IMR-90 (cell line): Measurements from ENCODE around the gene FANCF. TPM values are rescaled to one million over a fixed set of nuclear protein-coding genes. Genes with fewer than 3 reads are reported as not detected.

Experiments
- ATAC-seq: fragments of 200-7000 bp; cut with Tn5 transposase; 2 replicates; pipeline ENCODE4 v1.9.1; 2020; ENCODE audit warnings: low read depth, mild to moderate bottlenecking, moderate library complexity
- BruUV-seq: library from RNA; stranded (reverse); fragments of 400-500 nt; replicated peaks from 2 replicates; lab custom pipeline; 2021; lab: Mats Ljungman, UMichigan
- CTCF ChIA-PET: fragments of 300-600 bp; formaldehyde crosslinking; extraction: SDS; loops from one replicate; lab custom pipeline; 2021; ENCODE audit warnings: antibody characterized with exemption; lab: Yijun Ruan, JAX
- POLR2A ChIA-PET: fragments of 300-600 bp; sonication (Branson Sonifier 250); formaldehyde crosslinking; loops from one replicate; lab custom pipeline; 2022; ENCODE audit warnings: antibody characterized with exemption; ENCODE audit not compliant: unreplicated experiment; lab: Charles Lee
- DNase-seq: peaks from one replicate; pipeline ENCODE4 v3.0.0; 2013
- H2AFZ ChIP-seq: replicated peaks from 2 replicates; pipeline ENCODE3; 2013; ENCODE audit warnings: low read length, mild to moderate bottlenecking; ENCODE audit not compliant: poor library complexity
- H2AK5ac ChIP-seq: 2 replicates; pipeline ENCODE4 v1.6.1; 2013; ENCODE audit warnings: low read depth, low read length, inconsistent platforms
- H2AK9ac ChIP-seq: replicated peaks from 2 replicates; pipeline ENCODE3; 2013; ENCODE audit warnings: mild to moderate bottlenecking, low read depth, low read length, moderate library complexity; ENCODE audit not compliant: poor library complexity
- H2BK120ac ChIP-seq: 2 replicates; pipeline ENCODE4 v1.6.1; 2013; ENCODE audit warnings: low read depth, low read length, inconsistent platforms
- H2BK15ac ChIP-seq: 3 replicates; pipeline ENCODE4 v1.6.1; 2013; ENCODE audit warnings: low read depth, low read length, inconsistent platforms
- H2BK20ac ChIP-seq: 2 replicates; pipeline ENCODE4 v1.6.1; 2013; ENCODE audit warnings: low read depth, mild to moderate bottlenecking, inconsistent platforms, low read length, moderate library complexity
- H2BK5ac ChIP-seq: 2 replicates; pipeline ENCODE4 v1.6.1; 2013; ENCODE audit warnings: mild to moderate bottlenecking, low read depth, low read length, inconsistent platforms; ENCODE audit not compliant: poor library complexity, severe bottlenecking
- H3K14ac ChIP-seq: replicated peaks from 2 replicates; pipeline ENCODE4 v1.6.1; 2013; ENCODE audit warnings: low read depth, low read length, inconsistent platforms
- H3K18ac ChIP-seq: 2 replicates; pipeline ENCODE4 v1.6.1; 2013; ENCODE audit warnings: low read depth, low read length, control low read depth
- H3K23ac ChIP-seq: 2 replicates; pipeline ENCODE4 v1.6.1; 2013; ENCODE audit warnings: low read depth, low read length, inconsistent platforms
- H3K27ac ChIP-seq: 2 replicates; pipeline ENCODE4 v1.5.1; 2013; ENCODE audit warnings: mild to moderate bottlenecking, control low read depth, low read length; ENCODE audit not compliant: insufficient read depth
- H3K27me3 ChIP-seq: 2 replicates; pipeline ENCODE4 v1.6.1; 2013; ENCODE audit warnings: low read length; ENCODE audit not compliant: control insufficient read depth, insufficient read depth
- H3K36me3 ChIP-seq: 2 replicates; pipeline ENCODE4 v1.6.1; 2013; ENCODE audit warnings: low read length, mixed read lengths; ENCODE audit not compliant: control insufficient read depth, insufficient read depth
- H3K4ac ChIP-seq: 2 replicates; pipeline ENCODE4 v1.6.1; 2013; ENCODE audit warnings: low read depth, low read length, inconsistent platforms
- H3K4me1 ChIP-seq: 2 replicates; pipeline ENCODE4 v1.6.1; 2013; ENCODE audit warnings: low read length, mixed read lengths; ENCODE audit not compliant: control insufficient read depth, insufficient read depth
- H3K4me2 ChIP-seq: 2 replicates; pipeline ENCODE4 v1.6.1; 2013; ENCODE audit warnings: low read depth, mild to moderate bottlenecking, control low read depth, low read length, moderate library complexity
- H3K4me3 ChIP-seq: 2 replicates; pipeline ENCODE4 v1.5.1; 2013; ENCODE audit warnings: low read depth, mild to moderate bottlenecking, control low read depth, low read length, moderate library complexity; ENCODE audit not compliant: insufficient read depth
- H3K56ac ChIP-seq: 2 replicates; pipeline ENCODE4 v1.6.1; 2013; ENCODE audit warnings: low read length, inconsistent platforms; ENCODE audit not compliant: insufficient read depth; ENCODE audit errors: extremely low read depth
- H3K79me1 ChIP-seq, 2 experiments: 2 replicates each; pipeline ENCODE4 v1.6.1; 2013; ENCODE audit warnings: low read length in 2 of 2, inconsistent platforms in 1 of 2, low read depth in 1 of 2
- H3K9ac ChIP-seq: 2 replicates; pipeline ENCODE4 v1.6.1; 2013; ENCODE audit warnings: low read depth, low read length, control low read depth
- H3K9me1 ChIP-seq: 2 replicates; pipeline ENCODE4 v1.6.1; 2013; ENCODE audit warnings: low read length, inconsistent platforms; ENCODE audit not compliant: insufficient read depth
- H3K9me3 ChIP-seq: 2 replicates; pipeline ENCODE4 v1.6.1; 2013; ENCODE audit warnings: low read length; ENCODE audit not compliant: control insufficient read depth, insufficient read depth
- H4K20me1 ChIP-seq: 2 replicates; pipeline ENCODE4 v1.6.1; 2013; ENCODE audit warnings: low read length, inconsistent platforms; ENCODE audit not compliant: insufficient read depth
- H4K5ac ChIP-seq: 2 replicates; pipeline ENCODE4 v1.6.1; 2013; ENCODE audit warnings: mild to moderate bottlenecking, low read depth, low read length, control low read depth
- H4K8ac ChIP-seq, 2 experiments: 2 replicates each; pipeline ENCODE4 v1.6.1; 2013; ENCODE audit warnings: low read depth in 2 of 2, low read length in 2 of 2, control low read depth in 1 of 2, inconsistent platforms in 1 of 2
- H4K91ac ChIP-seq: 2 replicates; pipeline ENCODE4 v1.6.1; 2013; ENCODE audit warnings: low read depth, low read length, inconsistent platforms; ENCODE audit not compliant: insufficient read depth
- BHLHE40 ChIP-seq: fragments of 150-350 bp; IDR thresholded peaks from 2 replicates; pipeline ENCODE4 v1.6.1; 2016; ENCODE audit warnings: mild to moderate bottlenecking, low read depth, low read length
- CEBPB ChIP-seq: IDR thresholded peaks from 2 replicates; pipeline ENCODE4 v1.6.1; 2012; ENCODE audit warnings: low read depth, low read length, improper control_type of control experiment
- CHD1 ChIP-seq: IDR thresholded peaks from 2 replicates; pipeline ENCODE4 v1.6.1; 2012; ENCODE audit warnings: low read depth, low read length, improper control_type of control experiment
- CTCF ChIP-seq: conservative IDR thresholded peaks from 2 replicates; pipeline ENCODE4 v1.5.1; 2012; ENCODE audit warnings: mild to moderate bottlenecking, low read depth, low read length, improper control_type of control experiment
- ELK1 ChIP-seq: fragments of 150-350 bp; IDR thresholded peaks from 2 replicates; pipeline ENCODE4 v1.6.1; 2016; ENCODE audit warnings: low read depth, mild to moderate bottlenecking, low read length, moderate library complexity, borderline replicate concordance
- FOS ChIP-seq: fragments of 150-350 bp; IDR thresholded peaks from 2 replicates; pipeline ENCODE4 v1.6.1; 2016; ENCODE audit warnings: low read depth, low read length
- MAFK ChIP-seq: IDR thresholded peaks from 2 replicates; pipeline ENCODE4 v1.6.1; 2012; ENCODE audit warnings: low read depth, low read length, improper control_type of control experiment
- MAZ ChIP-seq: IDR thresholded peaks from 2 replicates; pipeline ENCODE4 v1.6.1; 2012; ENCODE audit warnings: low read depth, mild to moderate bottlenecking, low read length, improper control_type of control experiment, moderate library complexity, borderline replicate concordance
- MXI1 ChIP-seq: IDR thresholded peaks from 2 replicates; pipeline ENCODE4 v1.6.1; 2012; ENCODE audit warnings: low read depth, mild to moderate bottlenecking, low read length, moderate library complexity, borderline replicate concordance
- NFE2L2 ChIP-seq: fragments of 150-350 bp; IDR thresholded peaks from 2 replicates; pipeline ENCODE4 v1.6.1; 2016; ENCODE audit warnings: low read depth, mild to moderate bottlenecking, low read length
- POLR2A ChIP-seq: IDR thresholded peaks from 2 replicates; pipeline ENCODE4 v1.6.1; 2012; ENCODE audit warnings: mild to moderate bottlenecking, low read depth, low read length
- RAD21 ChIP-seq: IDR thresholded peaks from 2 replicates; pipeline ENCODE4 v1.6.1; 2012; ENCODE audit warnings: low read length, improper control_type of control experiment
- RCOR1 ChIP-seq: IDR thresholded peaks from 2 replicates; pipeline ENCODE4 v1.6.1; 2012; ENCODE audit warnings: mild to moderate bottlenecking, low read length, improper control_type of control experiment; ENCODE audit not compliant: insufficient replicate concordance
- RFX5 ChIP-seq: IDR thresholded peaks from 2 replicates; pipeline ENCODE4 v1.8.0; 2012; ENCODE audit warnings: low read depth, mild to moderate bottlenecking, low read length, moderate library complexity
- SMC3 ChIP-seq: fragments of 150-350 bp; IDR thresholded peaks from 2 replicates; pipeline ENCODE4 v1.6.1; 2016; ENCODE audit warnings: low read depth, mild to moderate bottlenecking, antibody characterized with exemption, low read length, moderate library complexity
- USF2 ChIP-seq: fragments of 150-350 bp; IDR thresholded peaks from 2 replicates; pipeline ENCODE4 v1.6.1; 2017; ENCODE audit warnings: mild to moderate bottlenecking, antibody characterized with exemption, low read length, low read depth
- WGBS, 2 experiments: methylation state at CpG; one replicate each; pipeline versions ENCODE4 v1.1.5 to v1.1.7; 2013; ENCODE audit warnings: missing lambda C conversion rate in 2 of 2; ENCODE audit not compliant: insufficient read length in 1 of 2; ENCODE audit errors: extremely low coverage in 2 of 2; 5-methylcytosine and 5-hydroxymethylcytosine counted together
- dilution Hi-C: fragments of 300-500 bp; cut with HindIII; formaldehyde crosslinking; loops from one replicate; pipeline ENCODE4 v1.14.3; 2018; ENCODE audit warnings: low sequenced_read_pairs; ENCODE audit not compliant: unreplicated experiment
- in situ Hi-C: fragments of 300-500 bp; cut with MboI; formaldehyde crosslinking; loops from 3 replicates; pipeline ENCODE4 v1.14.3; 2019; ENCODE audit warnings: low sequenced_read_pairs, inconsistent platforms, mixed read lengths
- intact Hi-C: fragments of 100-400 bp; cut with micrococcal nuclease; formaldehyde crosslinking; loops from 2 replicates; pipeline ENCODE4 v1.10.0; 2022
- polyA plus RNA-seq, 3 experiments: library from polyadenylated mRNA; depleted of rRNA; stranded (reverse); fragments of >200 nt; gene quantifications; 2 replicates each; pipeline ENCODE4 v1.2.3, GENCODE V29; 2012; ENCODE audit warnings: low replicate concordance in 1 of 3
- total RNA-seq: library from RNA; depleted of rRNA; stranded (reverse); fragments of >200 nt; gene quantifications from 2 replicates; pipeline ENCODE4 v1.2.3, GENCODE V29; 2012

The FANCF gene
- total and polyA plus RNA-seq, 2 of the 4 experiments (the other 2 are of a cell fraction) = 3.3 to 5.6 TPM

GRCh38 chr11:22634897-22635629 is 9.4 kb upstream of the FANCF start:
- Histone ChIP-seq H3K4me1 (no peaks in the 10 kb centered on the region), H3K79me1 (no peaks in the 10 kb centered on the region), H2BK15ac (no peak overlapping the region), H4K8ac (no peak overlapping the region), H3K14ac (no peak overlapping the region), H3K4ac (no peak overlapping the region), H3K9me1 (no peaks in the 10 kb centered on the region), H4K20me1 (no peaks in the 10 kb centered on the region), H4K91ac (no peak overlapping the region), H3K9me3 (no peaks in the 10 kb centered on the region), H3K23ac (no peak overlapping the region), H2AK9ac (no peak overlapping the region), H3K27me3 (no peaks in the 10 kb centered on the region), H2BK20ac (no peak overlapping the region), H2BK120ac (no peak overlapping the region), H2AFZ (no peak overlapping the region), H4K5ac (no peak overlapping the region), H3K56ac (no peak overlapping the region), H3K27ac (no peak overlapping the region), H3K18ac (no peak overlapping the region), H2AK5ac (no peak overlapping the region), H3K4me3 (no peak overlapping the region), H3K4me2 (no peak overlapping the region), H2BK5ac (no peak overlapping the region), H3K9ac (no peak overlapping the region), H3K36me3 (no peaks in the 10 kb centered on the region)
- TF ChIP-seq BHLHE40 (no peak), MXI1 (no peak), CEBPB (no peak), NFE2L2 (no peak), USF2 (no peak), MAFK (no peak), RFX5 (no peak), POLR2A (no peak), RCOR1 (no peak), FOS (no peak), MAZ (no peak), CTCF (no peak), CHD1 (no peak), ELK1 (no peak), SMC3 (no peak), RAD21 (no peak)
- in situ Hi-C loops (no loop called here), intact Hi-C loops (no loop called here), dilution Hi-C loops (no loop called here)
- 100% methylated on average over 1 of the region's 3 CpGs; no CpG with 5 or more reads in 1 of the 2 experiments for WGBS, 2 experiments
- peak; percentile 18 for DNase-seq
- ChIA-PET POLR2A (no interaction called here), CTCF (no interaction called here)
- no peak for ATAC-seq
- no TSS peak for BruUV-seq
